ENCODE measurements around the gene VSX1. TPM values are rescaled to one million over a fixed set of nuclear protein-coding genes. Genes with fewer than 3 reads are reported as not detected.

VSX1 gene
- total RNA-seq, 1 experiment from 2014 or later, result not detected

- DNase-seq (ENCODE audit: low spot score), result no peak
- peaks cover 99% of the 10 kb centered on the region for H3K27me3 ChIP-seq (replicated peaks; ENCODE audit: insufficient read depth, low read depth, low read length, poor library complexity)
- intact Hi-C loops (cut with micrococcal nuclease; ENCODE audit: unreplicated experiment), result loop anchor here (5.0 to 10.0 kb wide), 2 partner anchors 72 to 314 kb away; no protein-coding TSS in a partner anchor
- TF ChIP-seq CTCF (conservative IDR thresholded peaks at IDR 0.05; ENCODE audit: low read depth, low read length), result no peak
- TF ChIP-seq EZH2 (IDR thresholded peaks at IDR 0.05; ENCODE audit: borderline replicate concordance, low read depth, low read length, poor library complexity, severe bottlenecking), result peak; percentile 96
- H3K4me1 ChIP-seq (ENCODE audit: insufficient read depth, low read length, poor library complexity, severe bottlenecking), result no peaks in the 10 kb centered on the region
- H3K27ac ChIP-seq (ENCODE audit: low read depth, low read length, poor library complexity, severe bottlenecking), result no peak overlapping the region
- BruUV-seq (replicated peaks), result no TSS peak
- POLR2A ChIA-PET (ENCODE audit: low non-redundant PET), result no interaction called here
- H3K9me3 ChIP-seq (ENCODE audit: low read depth, low read length, poor library complexity, severe bottlenecking), result no peaks in the 10 kb centered on the region
- no peaks in the 10 kb centered on the region for H3K36me3 ChIP-seq (ENCODE audit: insufficient read depth, low read length, poor library complexity, severe bottlenecking)
- CTCF ChIA-PET, result no interaction called here
- no peak overlapping the region for H3K4me3 ChIP-seq (ENCODE audit: low read depth, low read length, poor library complexity, severe bottlenecking)
Observed at GRCh38 chr20:25083141-25083772, 1.3 kb upstream of the VSX1 start.

GRCh38 chr20:25082498-25082873 is 545 bp upstream of the VSX1 start:
- H3K27me3 ChIP-seq (replicated peaks; ENCODE audit: insufficient read depth, low read depth, low read length, poor library complexity), result peaks cover 100% of the 10 kb centered on the region
- TF ChIP-seq CTCF (conservative IDR thresholded peaks at IDR 0.05; ENCODE audit: low read depth, low read length) (no peak), EZH2 (IDR thresholded peaks at IDR 0.05; ENCODE audit: borderline replicate concordance, low read depth, low read length, poor library complexity, severe bottlenecking) (no peak)
- intact Hi-C loops (cut with micrococcal nuclease; ENCODE audit: unreplicated experiment), result loop anchor here (5.0 to 10.0 kb wide), 2 partner anchors 72 to 315 kb away; no protein-coding TSS in a partner anchor
- H3K27ac ChIP-seq (ENCODE audit: low read depth, low read length, poor library complexity, severe bottlenecking), result no peak overlapping the region
- no TSS peak for BruUV-seq (replicated peaks)
- no peak overlapping the region for H3K4me3 ChIP-seq (ENCODE audit: low read depth, low read length, poor library complexity, severe bottlenecking)
- no peaks in the 10 kb centered on the region for H3K9me3 ChIP-seq (ENCODE audit: low read depth, low read length, poor library complexity, severe bottlenecking)
- POLR2A ChIA-PET (ENCODE audit: low non-redundant PET), result no interaction called here
- no peaks in the 10 kb centered on the region for H3K36me3 ChIP-seq (ENCODE audit: insufficient read depth, low read length, poor library complexity, severe bottlenecking)
- H3K4me1 ChIP-seq (ENCODE audit: insufficient read depth, low read length, poor library complexity, severe bottlenecking), result no peaks in the 10 kb centered on the region
- DNase-seq (ENCODE audit: low spot score), result no peak
- CTCF ChIA-PET, result no interaction called here

- H3K4me3 ChIP-seq (ENCODE audit: low read depth, low read length, poor library complexity, severe bottlenecking), result no peak overlapping the region
- no peaks in the 10 kb centered on the region for H3K9me3 ChIP-seq (ENCODE audit: low read depth, low read length, poor library complexity, severe bottlenecking)
- DNase-seq (ENCODE audit: low spot score), result peak; percentile 49
- POLR2A ChIA-PET (ENCODE audit: low non-redundant PET), result no interaction called here
- no peaks in the 10 kb centered on the region for H3K36me3 ChIP-seq (ENCODE audit: insufficient read depth, low read length, poor library complexity, severe bottlenecking)
- peak; percentile 74 for TF ChIP-seq EZH2 (IDR thresholded peaks at IDR 0.05; ENCODE audit: borderline replicate concordance, low read depth, low read length, poor library complexity, severe bottlenecking)
- peak; percentile 34; the same call in 1 of the 2 replicates for TF ChIP-seq CTCF (conservative IDR thresholded peaks at IDR 0.05; ENCODE audit: low read depth, low read length)
- peaks cover 100% of the 10 kb centered on the region for H3K27me3 ChIP-seq (replicated peaks; ENCODE audit: insufficient read depth, low read depth, low read length, poor library complexity)
- no TSS peak for BruUV-seq (replicated peaks)
- H3K27ac ChIP-seq (ENCODE audit: low read depth, low read length, poor library complexity, severe bottlenecking), result no peak overlapping the region
- CTCF ChIA-PET, result no interaction called here
- intact Hi-C loops (cut with micrococcal nuclease; ENCODE audit: unreplicated experiment), result loop anchor here (5.0 to 10.0 kb wide), 2 partner anchors 74 to 316 kb away; no protein-coding TSS in a partner anchor
- H3K4me1 ChIP-seq (ENCODE audit: insufficient read depth, low read length, poor library complexity, severe bottlenecking), result no peaks in the 10 kb centered on the region
Observed at GRCh38 chr20:25081065-25081729, 744 bp downstream of the VSX1 start.

Measured in A673 (cell line).